Spleen (tissue), 11 donors: ENCODE results near the gene PDE6A. TPM values are rescaled to one million over a fixed set of nuclear protein-coding genes. Genes with fewer than 3 reads are reported as not detected.

Source experiments
- DNase-seq: peaks from one replicate; pipeline ENCODE4 v3.0.0-alpha.2; 2020
- H3K27ac ChIP-seq, 8 donors: fragments of 200-600 bp; sonication (generic) in 7 of 8; 1 replicate in 4 of 8; 2 replicates in 4 of 8; pipeline versions ENCODE4 v1.5.0 to v1.8.0; 2016 to 2021; ENCODE audit warnings: inconsistent platforms in 4 of 8, mild to moderate bottlenecking in 4 of 8, moderate library complexity in 1 of 8
- H3K27me3 ChIP-seq, 7 donors: fragments of 200-600 bp; sonication (generic) in 6 of 7; replicated peaks in 1 of 7; 1 replicate in 4 of 7; 2 replicates in 3 of 7; pipeline versions ENCODE4 v1.5.0 to v1.8.0; 2016 to 2021; ENCODE audit warnings: inconsistent platforms in 3 of 7, mild to moderate bottlenecking in 1 of 7
- H3K36me3 ChIP-seq, 6 donors: fragments of 200-600 bp; sonication (generic) in 5 of 6; 1 replicate in 4 of 6; 2 replicates in 2 of 6; pipeline versions ENCODE4 v1.5.0 to v1.8.0; 2016 to 2021; ENCODE audit warnings: inconsistent platforms in 2 of 6
- H3K4me1 ChIP-seq, 6 donors: fragments of 200-600 bp; sonication (generic) in 5 of 6; 1 replicate in 3 of 6; 2 replicates in 3 of 6; pipeline versions ENCODE4 v1.5.0 to v1.8.0; 2016 to 2021; ENCODE audit warnings: inconsistent platforms in 3 of 6
- H3K4me3 ChIP-seq, 8 donors: fragments of 200-600 bp; sonication (generic) in 7 of 8; 1 replicate in 4 of 8; 2 replicates in 4 of 8; pipeline versions ENCODE4 v1.5.0 to v1.8.0; 2016 to 2021; ENCODE audit warnings: inconsistent platforms in 4 of 8, mild to moderate bottlenecking in 4 of 8, moderate library complexity in 2 of 8
- H3K9me3 ChIP-seq, 8 donors: fragments of 200-600 bp; sonication (generic) in 7 of 8; 1 replicate in 4 of 8; 2 replicates in 4 of 8; pipeline versions ENCODE4 v1.5.0 to v1.8.0; 2016 to 2021; ENCODE audit warnings: inconsistent platforms in 4 of 8
- POLR2A ChIP-seq, 3 donors: fragments of 450-650 bp; IDR thresholded peaks; one replicate each; pipeline ENCODE4 v1.5.1; 2017; ENCODE audit warnings: antibody characterized with exemption in 3 of 3, mild to moderate bottlenecking in 1 of 3
- POLR2AphosphoS5 ChIP-seq, 3 donors: sonication (generic); formaldehyde crosslinking; IDR thresholded peaks; one replicate each; pipeline ENCODE4 v1.5.1; 2017; ENCODE audit warnings: antibody characterized with exemption in 3 of 3
- WGBS, 5 donors: extraction: QIAGEN DNeasy Blood & Tissue Kit in 3 of 5; methylation state at CpG; one replicate each; pipeline versions ENCODE4 v1.1.5 to v1.1.7; 2013 to 2018; 5-methylcytosine and 5-hydroxymethylcytosine counted together
- intact Hi-C: fragments of 100-400 bp; cut with DNase I; formaldehyde crosslinking; loops from one replicate; pipeline ENCODE4 v1.15.0; 2023; ENCODE audit warnings: low total_unique reads
- polyA plus RNA-seq, 3 donors: library from polyadenylated mRNA; stranded (reverse); fragments of 200-250 nt; gene quantifications; one replicate each; pipeline ENCODE4 v1.2.1, GENCODE V29; 2013
- total RNA-seq, 7 donors: library from RNA; depleted of rRNA in 3 of 7; stranded (reverse); fragments of >200 nt in 3 of 7; fragmentation: NEBNext Ultra II Directional in 4 of 7; extraction: Animal tissue kit (Norgen Biotek cat#: 25700) in 4 of 7; gene quantifications; one replicate each; pipeline versions ENCODE4 v1.1.0 to v1.2.1, GENCODE V29; 2016 to 2021
- TF ChIP-seq, protein P1 (sequence below), 11 experiments: fragments of 200-600 bp in 7 of 11; fragments of 450-650 bp in 4 of 11; sonication (generic) in 4 of 11; IDR thresholded peaks in 8 of 11; conservative IDR thresholded peaks in 3 of 11; 1 replicate in 7 of 11; 2 replicates in 4 of 11; pipeline versions ENCODE4 v1.4.0 to v1.8.0; 2016 to 2021; ENCODE audit warnings: antibody characterized with exemption in 11 of 11, inconsistent platforms in 4 of 11, mild to moderate bottlenecking in 1 of 11
- donor health status: healthy with polysubstance abuse.
- donor health status: DM: no; HTN: no; CAD: no; lungs with moderate emphysema.
- donor health status: DM: no; HTN: no; CAD: no.
- donor health status: Bipolar disorder and iron deficiency.
- donor health status: healthy.
- donor health status: DM: no; HTN: no; CAD: no.
- donor health status: DM: yes; HTN: yes; CAD: no.

Gene PDE6A
- total and polyA plus RNA-seq, 10 donors = not detected

- Histone ChIP-seq H3K27ac (peak overlapping the region in 1 of 8 donors; percentile 12), H3K4me1 (peaks cover 10 to 38% (median 24%) of the 10 kb centered on the region in 6 donors), H3K4me3 (peak overlapping the region in 1 of 8 donors; percentile 95), H3K27me3 (no peaks in the 10 kb centered on the region), H3K36me3 (no peaks in the 10 kb centered on the region), H3K9me3 (no peaks in the 10 kb centered on the region)
- 64 to 84% (median 80%) methylated on average over 6 of the region's 6 CpGs for WGBS, 5 donors
- no peak for TF ChIP-seq POLR2A (IDR thresholded peaks at IDR 0.05)
- no peak for TF ChIP-seq POLR2AphosphoS5 (IDR thresholded peaks at IDR 0.05)
- TF ChIP-seq, protein P1, sequence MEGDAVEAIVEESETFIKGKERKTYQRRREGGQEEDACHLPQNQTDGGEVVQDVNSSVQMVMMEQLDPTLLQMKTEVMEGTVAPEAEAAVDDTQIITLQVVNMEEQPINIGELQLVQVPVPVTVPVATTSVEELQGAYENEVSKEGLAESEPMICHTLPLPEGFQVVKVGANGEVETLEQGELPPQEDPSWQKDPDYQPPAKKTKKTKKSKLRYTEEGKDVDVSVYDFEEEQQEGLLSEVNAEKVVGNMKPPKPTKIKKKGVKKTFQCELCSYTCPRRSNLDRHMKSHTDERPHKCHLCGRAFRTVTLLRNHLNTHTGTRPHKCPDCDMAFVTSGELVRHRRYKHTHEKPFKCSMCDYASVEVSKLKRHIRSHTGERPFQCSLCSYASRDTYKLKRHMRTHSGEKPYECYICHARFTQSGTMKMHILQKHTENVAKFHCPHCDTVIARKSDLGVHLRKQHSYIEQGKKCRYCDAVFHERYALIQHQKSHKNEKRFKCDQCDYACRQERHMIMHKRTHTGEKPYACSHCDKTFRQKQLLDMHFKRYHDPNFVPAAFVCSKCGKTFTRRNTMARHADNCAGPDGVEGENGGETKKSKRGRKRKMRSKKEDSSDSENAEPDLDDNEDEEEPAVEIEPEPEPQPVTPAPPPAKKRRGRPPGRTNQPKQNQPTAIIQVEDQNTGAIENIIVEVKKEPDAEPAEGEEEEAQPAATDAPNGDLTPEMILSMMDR (IDR thresholded peaks at IDR 0.05 in 8 of 11, conservative IDR thresholded peaks at IDR 0.05 in 3 of 11) = peak in 4 of 11 experiments; percentile 16 to 31 (median 24)
- no peak for DNase-seq
- intact Hi-C loops = no loop called here
Observed at GRCh38 chr5:149961957-149962409, 17.4 kb upstream of the PDE6A start.

- Histone ChIP-seq H3K27ac (peak overlapping the region; percentile 81 to 94 (median 90)), H3K36me3 (no peaks in the 10 kb centered on the region), H3K9me3 (no peaks in the 10 kb centered on the region), H3K4me1 (peaks cover 10 to 32% (median 22%) of the 10 kb centered on the region in 6 donors), H3K4me3 (peak overlapping the region; percentile 79 to 95 (median 88)), H3K27me3 (no peaks in the 10 kb centered on the region)
- intact Hi-C loops = no loop called here
- whole genome bisulfite sequencing, 5 donors = 15 to 19% (median 17%) methylated on average over 23 of the region's 23 CpGs
- TF ChIP-seq POLR2AphosphoS5 (IDR thresholded peaks at IDR 0.05) (no peak), POLR2A (IDR thresholded peaks at IDR 0.05) (no peak)
- TF ChIP-seq, protein P1 (IDR thresholded peaks at IDR 0.05 in 8 of 11, conservative IDR thresholded peaks at IDR 0.05 in 3 of 11) = no peak
- DNase-seq = no peak
Observed at GRCh38 chr5:149961186-149961685, 16.6 kb upstream of the PDE6A start.

GRCh38 chr5:149960272-149961185, 15.9 kb upstream of the PDE6A start, which contains the start of gene SLC26A2:
SLC26A2 (plus strand) TSS chr5:149960758; CDS start chr5:149977653, 16,895 bp downstream.
- DNase-seq = peak; percentile 99
- Histone ChIP-seq H3K9me3 (no peaks in the 10 kb centered on the region), H3K27ac (peak within 1 kb of the TSS; percentile 81 to 94 (median 90)), H3K4me3 (peak within 1 kb of the TSS; percentile 79 to 95 (median 88)), H3K27me3 (no peaks in the 10 kb centered on the region), H3K4me1 (peaks cover 10 to 32% (median 22%) of the 10 kb centered on the region in 6 donors), H3K36me3 (no peaks in the 10 kb centered on the region)
- intact Hi-C loops = no loop called here
- WGBS, 5 donors = 0 to 1% (median 0%) methylated on average over 39 to 84 of the region's 84 CpGs
- TF ChIP-seq POLR2AphosphoS5 (IDR thresholded peaks at IDR 0.05) (peak; percentile 96 to 99 (median 99)), POLR2A (IDR thresholded peaks at IDR 0.05) (peak; percentile 41 to 94 (median 78))
- TF ChIP-seq, protein P1 (IDR thresholded peaks at IDR 0.05 in 8 of 11, conservative IDR thresholded peaks at IDR 0.05 in 3 of 11) = peak in 4 of 11 experiments; percentile 20 to 45 (median 24)
